CD4-positive, alpha-beta T cell treated with Interferon gamma for 1 hour (primary cell): ENCODE measurements around the gene PPP6R3.
"Not testable (repeated sequence)": the region's sequence is repeated elsewhere in the genome, so short reads cannot be mapped to it uniquely, and the experiment has no call there.

Source experiments
- DNase-seq: peaks from one replicate; pipeline ENCODE4 v3.0.0-alpha.2; 2020

The PPP6R3 gene

DNA sequence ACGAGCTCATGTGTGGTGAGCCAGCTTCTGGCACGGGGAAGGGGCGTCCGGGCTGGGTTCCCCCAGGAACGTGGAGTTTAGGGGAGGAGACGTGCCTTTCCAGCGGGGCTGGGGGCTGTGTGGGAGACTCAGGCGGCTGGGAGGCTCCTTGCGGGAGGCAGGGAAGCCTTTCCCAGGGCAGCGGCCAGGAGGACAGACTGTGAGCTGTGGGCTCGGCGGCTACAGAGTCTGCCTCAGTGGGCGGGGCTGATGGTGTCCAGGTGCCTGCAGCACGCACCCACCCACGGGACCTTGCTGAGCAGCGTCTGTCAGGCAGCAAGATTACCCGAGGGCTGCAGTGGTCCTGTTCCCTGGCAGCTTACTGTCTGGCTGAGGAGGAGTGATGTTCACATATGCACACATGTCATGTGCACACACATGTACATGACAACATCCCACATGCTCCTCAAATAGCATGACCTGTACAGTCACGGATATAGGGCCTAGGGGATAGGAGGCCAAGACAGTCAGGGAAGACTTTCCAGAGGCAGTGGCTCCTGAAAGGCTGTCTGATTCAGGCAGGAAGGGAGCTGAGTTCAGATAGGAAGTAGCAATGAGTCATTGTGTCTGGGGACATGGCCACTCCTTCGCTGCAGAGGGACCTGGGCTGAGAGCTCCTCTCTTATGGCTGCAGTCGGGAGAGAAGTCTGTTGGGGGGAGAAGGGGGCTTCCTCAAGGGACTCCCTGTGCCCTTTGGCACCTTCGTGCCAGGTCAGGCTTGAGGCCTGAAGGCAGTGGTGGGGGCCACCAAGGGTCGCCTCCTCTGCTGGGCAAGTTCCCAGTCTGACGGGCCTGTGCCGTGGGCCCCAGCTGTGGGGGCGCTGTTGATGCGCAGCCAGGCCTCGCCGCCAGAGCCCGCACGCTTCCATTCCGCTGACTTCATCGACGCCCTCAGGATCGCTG, 23.3 kb upstream of the PPP6R3 start:
- peak; percentile 8 for DNase-seq

DNA sequence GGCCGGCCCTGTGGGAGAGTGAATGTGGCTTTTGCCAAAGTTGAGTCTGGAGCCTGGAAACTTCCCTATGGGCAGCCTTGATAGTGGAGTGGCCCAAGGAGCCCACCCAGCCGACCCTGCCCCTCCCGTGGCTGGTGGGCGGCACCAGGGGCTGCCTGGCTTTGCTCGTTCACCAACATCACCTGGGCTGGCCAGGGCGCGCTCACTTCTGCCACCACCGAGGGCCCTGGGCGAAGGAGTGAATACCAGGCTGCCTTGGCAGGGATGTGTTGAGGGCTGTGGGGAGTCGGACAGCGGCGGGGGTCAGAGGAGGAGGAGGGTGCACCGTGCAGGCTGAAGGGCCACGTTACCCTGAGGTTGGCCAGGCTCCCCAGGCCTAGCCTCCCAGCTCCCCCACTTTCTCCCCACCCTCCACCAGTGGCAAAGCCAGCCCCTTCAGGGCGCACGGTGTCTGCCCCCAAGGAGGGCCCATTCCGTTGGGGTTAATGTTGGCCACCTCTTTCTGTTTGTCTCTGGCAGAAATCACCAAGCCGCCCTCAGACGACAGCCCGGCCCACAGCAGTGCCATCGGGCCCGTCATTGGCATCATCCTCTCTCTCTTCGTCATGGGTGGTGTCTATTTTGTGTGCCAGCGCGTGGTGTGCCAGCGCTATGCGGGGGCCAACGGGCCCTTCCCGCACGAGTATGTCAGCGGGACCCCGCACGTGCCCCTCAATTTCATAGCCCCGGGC, 22.5 kb upstream of the PPP6R3 start:
- DNase-seq: no peak

DNA sequence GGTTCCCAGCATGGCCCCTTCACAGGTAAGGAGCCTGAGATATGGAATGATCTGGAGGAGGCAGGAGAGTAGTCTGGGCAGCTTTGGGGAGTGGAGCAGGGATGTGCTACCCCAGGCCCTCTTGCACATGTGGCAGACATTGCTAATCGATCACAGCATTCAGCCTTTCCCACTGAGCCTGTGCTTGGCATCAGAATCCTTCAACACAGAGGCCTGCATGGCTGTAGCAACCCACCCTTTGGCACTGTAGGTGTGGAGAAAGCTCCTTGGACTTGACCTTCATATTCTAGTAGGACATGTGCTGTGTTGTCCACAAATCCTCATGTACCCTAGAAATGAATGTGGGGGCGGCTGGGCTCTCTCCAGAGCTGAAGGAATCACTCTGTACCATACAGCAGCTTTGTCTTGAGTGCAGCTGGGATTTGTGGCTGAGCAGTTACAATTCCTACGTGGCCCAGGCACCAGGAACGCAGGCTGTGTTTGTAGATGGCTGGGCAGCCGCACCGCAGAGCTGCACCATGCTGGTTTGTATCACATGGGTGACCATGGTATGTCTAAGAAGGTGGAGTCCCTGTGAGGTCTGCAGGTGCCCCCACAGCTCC, 21.8 kb upstream of the PPP6R3 start:
- DNase-seq: no peak

DNA sequence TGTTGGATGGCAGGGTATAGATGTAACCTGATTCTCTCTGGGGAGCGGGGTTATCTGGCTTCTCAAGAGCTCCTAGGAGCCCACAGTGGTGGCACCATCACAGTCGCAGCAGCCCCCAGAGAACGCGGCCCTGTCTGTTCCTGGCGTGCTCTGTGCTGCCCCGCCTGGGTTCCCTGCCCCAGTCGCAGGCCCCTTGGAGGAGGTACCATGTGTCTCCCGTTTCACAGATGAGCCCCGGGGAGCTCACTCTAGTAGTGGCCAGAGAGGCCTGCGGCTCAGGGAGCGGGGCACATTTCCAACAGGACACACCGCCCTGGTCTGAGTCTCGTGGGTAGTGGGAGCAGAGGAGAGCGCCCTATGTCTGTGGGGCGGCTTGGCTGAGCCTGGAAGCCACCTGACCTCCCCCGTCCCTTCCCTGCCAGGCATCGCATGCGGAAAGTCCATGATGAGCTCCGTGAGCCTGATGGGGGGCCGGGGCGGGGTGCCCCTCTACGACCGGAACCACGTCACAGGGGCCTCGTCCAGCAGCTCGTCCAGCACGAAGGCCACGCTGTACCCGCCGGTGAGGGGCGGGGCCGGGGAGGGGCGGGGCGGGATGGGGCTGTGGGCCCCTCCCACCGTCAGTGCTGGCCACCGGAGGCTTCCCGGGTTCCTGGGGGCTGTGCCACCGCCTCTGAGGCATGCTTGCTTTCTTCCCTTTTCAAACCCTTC, 21.0 kb upstream of the PPP6R3 start:
- DNase-seq: no peak

DNA sequence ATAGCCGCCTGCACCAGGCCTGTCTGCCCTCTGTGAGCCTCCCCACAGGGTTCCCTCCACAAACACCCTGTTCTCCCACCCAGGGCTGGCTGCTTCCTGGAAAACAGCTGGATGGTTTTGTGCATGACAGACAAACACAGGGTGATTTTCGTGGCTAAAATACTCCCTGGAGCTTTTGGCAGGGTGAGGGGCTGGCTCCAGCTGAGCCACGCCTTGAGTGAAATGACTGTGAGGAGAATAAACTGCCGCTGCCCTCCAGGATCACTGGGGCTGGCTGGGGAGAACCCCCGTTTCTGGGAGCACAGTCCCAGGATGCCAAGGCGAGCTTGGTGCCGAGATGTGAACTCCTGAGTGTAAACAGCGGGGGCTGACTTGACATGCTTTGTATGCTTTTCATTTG, 20.3 kb upstream of the PPP6R3 start:
- no peak for DNase-seq

DNA sequence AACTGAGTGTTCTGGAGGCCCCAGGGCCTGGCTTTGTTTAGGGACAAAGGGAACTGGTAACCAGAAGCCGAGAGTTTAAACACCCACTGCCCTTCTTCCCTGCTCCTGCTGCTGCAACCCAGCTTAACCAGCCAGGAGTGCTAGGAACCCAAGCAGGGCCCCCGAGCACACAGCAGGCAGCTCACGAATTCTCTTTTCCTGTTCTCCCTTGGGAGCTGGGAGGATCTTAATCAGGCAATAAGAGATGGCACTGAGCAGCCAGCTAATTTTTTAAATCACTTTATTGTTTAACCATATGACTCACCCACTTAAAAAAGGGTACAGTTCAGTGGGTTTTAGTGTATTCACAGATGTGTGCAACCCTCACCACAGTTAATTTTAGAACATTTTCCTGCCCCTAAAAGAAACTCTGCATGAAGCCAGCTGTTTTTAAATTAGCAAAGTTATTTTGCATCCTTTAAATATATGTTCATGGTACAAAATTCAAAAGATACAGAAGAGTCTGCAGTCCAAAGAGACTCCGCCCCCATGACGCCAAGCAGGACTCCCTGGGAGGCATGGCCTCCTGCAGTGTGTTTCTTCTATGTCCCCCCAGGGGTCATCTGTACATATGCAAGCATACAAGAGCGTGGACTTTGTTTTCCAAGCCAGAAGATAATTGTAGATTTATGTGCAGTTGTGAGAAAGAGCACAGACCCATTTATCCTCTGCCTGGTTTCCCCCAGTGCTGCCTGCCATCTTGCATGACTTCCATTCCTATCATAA, 18.9 kb upstream of the PPP6R3 start:
- no peak for DNase-seq

DNA sequence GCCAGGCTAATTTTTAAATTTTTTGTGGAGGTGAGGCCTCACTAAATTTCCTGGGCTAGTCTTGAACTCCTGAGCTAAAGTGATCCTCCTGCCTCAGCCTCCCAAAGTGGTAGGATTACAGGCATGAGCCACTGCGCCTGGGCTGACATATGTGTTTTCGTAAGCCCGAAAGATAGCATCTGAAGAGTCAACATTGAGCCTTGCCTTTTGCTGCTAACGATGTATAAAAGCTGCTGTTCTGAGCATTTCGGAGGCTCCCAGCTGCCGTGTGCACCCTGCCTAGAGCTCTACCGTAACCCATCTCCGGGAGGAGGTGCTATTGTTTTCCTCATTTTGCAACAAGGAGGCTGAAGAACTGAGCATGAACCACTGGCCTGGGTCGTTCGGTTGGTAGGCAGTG, 18.1 kb upstream of the PPP6R3 start:
- DNase-seq: no peak

DNA sequence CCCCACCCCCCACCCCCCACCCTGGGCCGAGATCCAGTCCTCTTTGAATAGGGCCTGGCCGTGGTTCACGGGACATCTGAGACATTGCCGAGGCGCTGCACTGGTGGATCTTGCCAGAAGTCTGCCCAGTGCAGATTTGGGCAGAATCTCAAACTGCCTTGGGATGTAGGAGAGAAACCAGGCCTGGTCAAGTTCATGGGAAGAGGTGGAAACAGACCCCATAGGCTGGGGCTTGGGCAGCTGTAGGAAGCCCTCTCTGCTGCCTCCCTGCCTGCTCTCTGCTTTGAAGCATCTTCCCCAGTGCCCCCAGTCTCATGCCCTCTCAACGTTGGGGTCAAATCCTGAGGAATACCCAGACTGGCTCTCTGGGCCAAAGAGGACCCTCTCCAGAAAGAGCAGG, 16.0 kb upstream of the PPP6R3 start:
- no peak for DNase-seq

DNA sequence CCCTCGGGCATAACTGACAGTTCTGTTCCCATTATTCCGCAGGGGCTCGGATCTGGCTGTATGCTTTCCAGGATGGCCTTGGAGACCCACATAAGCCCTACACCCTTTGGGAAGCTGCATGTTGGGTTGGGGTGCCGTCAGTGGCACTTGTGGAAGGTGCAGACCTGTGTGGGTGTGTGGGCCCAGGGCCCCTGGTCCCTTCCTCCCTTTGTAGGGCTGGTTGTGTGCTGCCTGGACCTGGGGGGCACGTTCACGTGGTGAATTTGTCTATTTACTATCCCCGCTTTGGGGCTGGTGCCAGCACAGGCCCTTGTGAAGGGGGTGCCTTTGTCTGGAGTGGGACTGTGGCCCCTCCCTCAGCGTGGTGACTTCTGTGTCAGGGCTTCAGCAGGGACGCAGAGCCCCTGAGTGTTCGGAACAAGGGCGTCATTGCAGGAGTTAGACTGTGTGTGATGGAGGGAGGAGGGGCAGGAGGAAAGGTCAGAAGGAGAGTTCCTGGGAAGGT, 15.0 kb upstream of the PPP6R3 start:
- no peak for DNase-seq

DNA sequence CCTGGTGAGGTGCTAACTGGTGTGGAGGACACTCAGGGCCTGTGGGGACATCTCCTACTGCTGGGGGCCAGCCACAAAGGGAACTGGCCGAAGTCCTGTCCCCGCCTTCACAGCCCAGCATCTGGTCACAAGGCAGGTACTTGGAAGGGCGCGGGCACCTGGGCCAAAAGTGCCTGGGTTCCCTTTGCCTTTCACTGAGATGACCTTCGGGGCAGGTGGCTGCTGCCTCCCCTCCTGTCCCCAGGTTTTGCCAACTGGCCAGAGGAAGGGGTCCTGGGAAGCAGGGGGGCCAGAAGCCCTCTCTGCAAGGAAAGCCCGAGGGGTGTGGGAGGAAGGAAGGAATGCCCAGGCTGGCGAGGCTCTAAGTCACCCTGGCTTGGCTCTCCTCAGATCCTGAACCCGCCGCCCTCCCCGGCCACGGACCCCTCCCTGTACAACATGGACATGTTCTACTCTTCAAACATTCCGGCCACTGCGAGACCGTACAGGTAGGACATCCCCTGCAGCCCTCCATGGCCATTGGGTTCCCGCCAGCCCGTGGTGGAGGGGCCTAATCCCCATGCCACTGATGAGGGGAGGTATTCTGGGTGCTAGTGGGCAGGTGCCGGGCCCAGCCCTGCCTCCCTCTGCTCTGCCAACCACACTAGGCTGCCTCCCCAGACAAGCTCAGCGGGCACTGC, 14.4 kb upstream of the PPP6R3 start:
- DNase-seq: no peak

DNA sequence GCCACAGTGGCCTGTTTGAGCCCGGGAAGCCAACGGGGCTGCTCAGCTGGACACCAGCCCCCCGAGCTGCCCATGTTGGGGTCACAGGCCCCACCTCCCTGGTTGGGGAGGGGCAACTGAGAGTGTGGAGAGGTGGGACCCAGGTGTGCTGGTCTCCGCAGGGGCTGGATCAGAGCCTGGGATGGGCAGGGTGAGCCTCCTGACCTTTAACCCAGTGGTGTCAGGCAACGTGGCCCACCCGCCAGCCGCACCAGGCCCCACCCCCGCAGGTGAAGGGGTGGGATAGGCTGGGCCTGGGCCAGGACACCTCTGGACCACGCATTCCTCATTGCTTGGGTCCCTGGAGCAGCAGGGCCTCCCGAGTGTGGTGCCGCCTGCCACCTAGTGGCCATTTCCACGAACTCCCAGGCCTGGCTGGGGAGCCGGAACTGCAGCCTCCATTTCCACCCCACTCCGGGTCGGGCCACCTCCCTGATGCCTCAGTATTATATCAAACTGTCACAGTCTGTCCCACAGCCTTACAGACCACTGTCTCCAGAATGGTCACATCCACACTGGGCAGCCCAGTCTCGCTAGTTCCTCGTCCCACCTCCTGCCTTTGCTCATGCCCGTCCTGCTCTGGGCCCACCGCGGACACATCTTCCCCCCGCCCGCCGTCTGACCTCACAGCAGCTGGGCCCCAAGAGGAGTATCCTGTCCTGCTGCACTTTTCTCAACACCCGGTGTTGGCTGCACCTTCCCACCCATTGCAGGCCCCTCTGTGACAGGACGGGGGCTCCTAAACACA, 13.3 kb upstream of the PPP6R3 start:
- peak; percentile 72 for DNase-seq

DNA sequence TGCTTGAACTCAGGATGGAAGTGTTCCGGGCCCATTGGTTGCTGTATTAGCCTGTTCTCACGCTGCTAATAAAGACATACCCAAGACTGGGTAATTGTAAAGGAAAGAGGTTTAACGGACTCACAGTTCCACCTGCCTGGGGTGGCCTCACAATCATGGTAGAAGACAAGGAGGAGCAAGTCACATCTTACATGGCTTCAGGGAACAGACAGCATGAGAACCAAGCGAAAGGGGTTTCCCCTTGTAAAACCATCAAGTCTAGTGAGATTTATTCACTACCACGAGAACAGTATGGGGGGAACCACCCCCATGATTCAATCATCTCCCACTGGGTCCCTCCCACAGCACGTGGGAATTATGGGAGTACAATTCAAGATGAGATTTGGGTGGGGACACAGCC, 12.6 kb upstream of the PPP6R3 start:
- not testable (repeated sequence) for DNase-seq

DNA sequence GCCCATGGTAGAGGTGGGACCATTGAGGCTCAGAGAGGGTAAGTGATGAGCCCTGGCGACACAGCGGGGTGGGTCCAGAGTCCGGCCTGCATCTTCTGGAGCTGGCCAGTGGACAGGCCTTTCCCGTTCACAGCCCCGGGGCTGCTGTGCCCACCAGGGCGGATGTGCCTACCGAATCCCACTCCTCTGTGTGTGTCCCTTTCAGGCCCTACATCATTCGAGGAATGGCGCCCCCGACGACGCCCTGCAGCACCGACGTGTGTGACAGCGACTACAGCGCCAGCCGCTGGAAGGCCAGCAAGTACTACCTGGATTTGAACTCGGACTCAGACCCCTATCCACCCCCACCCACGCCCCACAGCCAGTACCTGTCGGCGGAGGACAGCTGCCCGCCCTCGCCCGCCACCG, 11.9 kb upstream of the PPP6R3 start:
- DNase-seq: no peak

DNA sequence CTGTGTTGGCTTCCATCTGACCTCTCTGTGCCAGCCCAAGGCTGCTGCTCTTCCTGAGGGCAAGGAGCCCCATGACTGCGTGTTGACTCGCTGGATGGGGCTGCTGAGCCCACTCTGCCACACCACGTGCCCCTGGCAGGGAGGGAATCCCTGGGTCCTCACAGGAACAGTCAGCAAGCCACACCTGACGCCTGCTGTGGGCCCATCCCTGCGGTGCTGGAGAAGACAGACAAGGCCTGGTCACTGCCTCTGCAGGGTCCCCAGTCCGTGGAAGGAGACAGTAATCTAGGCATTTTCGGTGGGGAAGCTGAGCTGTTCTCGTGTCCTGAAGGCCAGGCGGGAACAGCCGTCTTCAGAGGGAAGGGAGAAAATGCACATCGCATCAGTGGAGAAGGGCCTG, 10.6 kb upstream of the PPP6R3 start:
- no peak for DNase-seq

DNA sequence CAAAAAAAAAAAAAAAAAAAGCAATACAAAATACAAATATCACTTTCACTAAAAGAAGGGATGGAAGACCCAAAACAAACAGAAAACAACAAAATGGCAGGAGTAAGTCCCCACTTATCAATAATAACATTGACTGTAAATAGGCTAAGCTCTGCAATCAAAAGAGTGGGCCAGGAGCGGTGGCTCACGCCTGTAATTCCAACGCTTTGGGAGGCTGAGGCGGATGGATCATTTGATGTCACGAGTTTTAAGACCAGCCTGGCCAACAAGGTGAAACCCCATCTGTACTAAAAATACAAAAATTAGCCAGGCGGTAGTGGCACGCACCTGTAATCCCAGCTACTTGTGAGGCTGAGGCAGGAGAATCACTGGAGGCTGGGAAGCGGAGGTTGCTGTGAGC, 9.8 kb upstream of the PPP6R3 start:
- no peak for DNase-seq

DNA sequence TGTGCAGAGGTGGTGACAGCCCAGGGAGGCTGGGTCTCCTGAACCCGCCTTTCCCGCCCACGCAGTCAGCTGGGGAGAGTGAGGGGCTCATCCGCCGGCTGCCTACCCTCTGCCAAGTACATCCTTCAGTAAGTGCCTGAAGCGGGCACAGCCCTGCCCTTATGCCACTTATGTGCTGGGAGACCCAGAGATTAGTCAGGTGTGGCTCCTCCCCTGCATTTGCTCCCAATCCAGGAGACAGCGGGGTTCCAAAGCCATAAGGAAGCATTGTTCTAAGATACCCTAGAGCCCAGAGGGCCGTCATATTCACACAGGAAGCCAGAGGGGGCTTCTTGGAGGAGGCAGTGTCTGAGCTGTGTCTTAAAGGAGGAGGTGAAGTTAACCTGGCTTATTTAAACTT, 5.8 kb upstream of the PPP6R3 start:
- DNase-seq: no peak

DNA sequence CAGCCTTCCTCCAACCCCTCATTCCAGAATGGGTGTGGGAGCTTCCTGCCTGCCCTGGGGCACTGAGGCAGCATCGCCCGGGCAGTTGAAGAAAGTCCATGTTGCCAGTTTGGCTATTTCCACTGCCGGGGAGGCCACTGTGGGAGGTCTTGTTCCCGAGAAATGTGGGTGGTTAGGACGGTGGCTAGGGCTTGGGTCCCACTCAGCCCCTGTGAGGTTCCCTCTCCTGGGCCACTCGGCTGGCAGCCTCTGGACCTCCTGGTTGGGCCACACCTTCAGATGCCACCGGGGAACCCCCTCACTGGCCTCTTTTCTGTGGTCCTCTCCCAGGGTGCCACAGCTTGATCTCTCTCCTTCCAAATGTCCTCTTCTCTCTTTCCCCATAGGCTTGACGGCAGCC, 5.1 kb upstream of the PPP6R3 start:
- DNase-seq: no peak

DNA sequence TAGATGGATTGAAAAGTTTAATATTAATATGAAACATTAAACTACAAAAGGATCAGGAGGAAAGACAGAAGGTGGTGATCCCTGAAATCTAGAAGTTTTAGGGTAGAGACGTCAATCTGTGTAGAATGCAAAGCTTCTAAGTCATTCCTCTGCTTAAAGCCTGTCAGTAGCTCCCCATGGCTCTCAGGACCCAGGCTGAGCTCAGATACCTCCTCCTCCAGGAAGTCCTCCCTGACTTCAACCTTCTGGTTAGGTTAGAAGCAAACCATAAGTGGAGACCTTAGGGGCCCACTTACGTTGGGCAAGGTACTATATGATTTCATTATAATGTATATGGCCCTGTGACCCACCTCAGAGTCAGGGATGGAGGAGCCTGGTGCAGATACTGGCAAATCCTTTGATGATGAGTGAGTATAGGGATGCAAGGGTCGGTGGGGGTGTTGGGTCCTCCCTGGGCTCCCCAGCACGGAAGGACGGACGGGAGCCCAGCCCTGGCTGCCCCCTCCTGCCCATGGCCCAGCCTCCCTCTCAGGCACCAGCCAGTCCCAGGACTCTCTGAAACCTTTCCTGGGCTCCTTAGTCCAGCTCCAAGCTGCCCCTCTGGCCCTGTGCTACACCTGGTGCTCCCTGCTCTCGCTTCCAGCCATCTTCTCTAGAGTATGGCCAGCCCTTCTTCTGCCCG, 3.2 kb upstream of the PPP6R3 start:
- DNase-seq: no peak

DNA sequence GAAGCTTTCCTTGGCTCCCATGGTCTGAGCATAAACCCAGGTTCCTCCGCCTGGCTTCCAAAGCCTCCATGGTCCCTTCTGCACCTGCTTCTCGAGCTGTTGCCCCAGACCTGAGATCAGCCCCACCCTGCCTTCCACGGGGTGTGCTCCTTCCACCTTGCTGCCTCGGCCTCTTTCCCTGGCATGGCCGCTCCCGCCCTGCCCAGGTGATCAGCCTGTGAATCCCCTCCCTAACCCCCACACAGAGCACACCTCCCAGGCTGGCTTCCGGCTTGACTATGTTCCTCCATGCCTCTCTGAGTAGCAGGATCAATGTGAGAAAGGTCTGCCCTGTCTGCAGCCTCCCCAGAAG, 2.7 kb upstream of the PPP6R3 start:
- DNase-seq: no peak

DNA sequence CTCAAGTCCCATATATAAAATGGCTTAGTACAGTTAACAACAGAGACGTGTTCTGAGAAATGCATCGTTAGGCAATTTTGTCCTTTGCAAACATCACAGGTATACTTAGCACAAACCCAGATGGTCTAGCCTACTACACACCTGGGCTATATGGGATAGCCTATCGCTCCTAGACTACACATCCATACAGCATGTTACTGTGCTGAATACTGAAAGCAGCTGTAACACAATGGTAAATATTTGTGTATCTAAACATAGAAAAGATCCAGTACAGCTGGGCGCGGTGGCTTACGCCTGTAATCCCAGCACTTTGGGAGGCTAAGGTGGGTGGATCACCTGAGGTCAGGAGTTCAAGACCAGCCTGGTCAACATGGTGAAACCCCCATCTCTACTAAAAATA, 2.2 kb upstream of the PPP6R3 start:
- not testable (repeated sequence) for DNase-seq
